ENCODE data around the gene RNF187. TPM values are rescaled to one million over a fixed set of nuclear protein-coding genes. Genes with fewer than 3 reads are reported as not detected.

RNF187 gene
- total and polyA plus RNA-seq, 10 of the 15 experiments (the other 5 are each of a cell fraction or from before 2014, with no cell fraction given), result 2.6 to 116 (median 29.5) TPM

GRCh38 chr1:228507961-228508652 lies 20.9 kb downstream of the RNF187 start:
- H3K79me2 ChIP-seq (ENCODE audit: control insufficient read depth, insufficient read depth, low read length), result no peaks in the 10 kb centered on the region
- RAD21 ChIA-PET (ENCODE audit: unreplicated experiment), result no interaction called here
- SMC1A ChIA-PET (ENCODE audit: uncharacterized antibody, unreplicated experiment), result interaction anchor here (0.5 kb wide), 1 partner anchor 509 kb away, joined by 3 read pairs; no protein-coding TSS in a partner anchor
- DNase-seq (ENCODE audit: low read depth, low spot score), result no peak
- POLR2A ChIA-PET, result no interaction called here
- CTCF ChIA-PET, result no interaction called here
- no TSS peak for BruUV-seq (replicated peaks)
- no peak for ATAC-seq
- in situ Hi-C loops (cut with MboI), result loop anchor here (10.0 kb wide), 1 partner anchor 727 kb away; no protein-coding TSS in a partner anchor
- TF ChIP-seq NKRF (conservative IDR thresholded peaks at IDR 0.05), result no peak
- no peak for TF ChIP-seq CEBPB (IDR thresholded peaks at IDR 0.05; ENCODE audit: borderline replicate concordance in 1 of 2, low read depth in 2 of 2, low read length in 2 of 2)
- TF ChIP-seq YBX1 (IDR thresholded peaks at IDR 0.05), result no peak
- TF ChIP-seq GABPA (IDR thresholded peaks at IDR 0.05; ENCODE audit: low read depth), result no peak
- TF ChIP-seq, protein P1, sequence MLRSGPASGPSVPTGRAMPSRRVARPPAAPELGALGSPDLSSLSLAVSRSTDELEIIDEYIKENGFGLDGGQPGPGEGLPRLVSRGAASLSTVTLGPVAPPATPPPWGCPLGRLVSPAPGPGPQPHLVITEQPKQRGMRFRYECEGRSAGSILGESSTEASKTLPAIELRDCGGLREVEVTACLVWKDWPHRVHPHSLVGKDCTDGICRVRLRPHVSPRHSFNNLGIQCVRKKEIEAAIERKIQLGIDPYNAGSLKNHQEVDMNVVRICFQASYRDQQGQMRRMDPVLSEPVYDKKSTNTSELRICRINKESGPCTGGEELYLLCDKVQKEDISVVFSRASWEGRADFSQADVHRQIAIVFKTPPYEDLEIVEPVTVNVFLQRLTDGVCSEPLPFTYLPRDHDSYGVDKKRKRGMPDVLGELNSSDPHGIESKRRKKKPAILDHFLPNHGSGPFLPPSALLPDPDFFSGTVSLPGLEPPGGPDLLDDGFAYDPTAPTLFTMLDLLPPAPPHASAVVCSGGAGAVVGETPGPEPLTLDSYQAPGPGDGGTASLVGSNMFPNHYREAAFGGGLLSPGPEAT (IDR thresholded peaks at IDR 0.05; ENCODE audit: low read depth), result no peak
- no peak for TF ChIP-seq ELK1 (IDR thresholded peaks at IDR 0.05; ENCODE audit: low read depth, low read length)
- no peak for TF ChIP-seq RCOR1 (conservative IDR thresholded peaks at IDR 0.05; ENCODE audit: low read depth, low read length)
- no peak for TF ChIP-seq SMAD1 (IDR thresholded peaks at IDR 0.05; ENCODE audit: low read depth, partially characterized antibody)
- no peak for TF ChIP-seq SMARCA5 (IDR thresholded peaks at IDR 0.05)
- TF ChIP-seq, protein P2, sequence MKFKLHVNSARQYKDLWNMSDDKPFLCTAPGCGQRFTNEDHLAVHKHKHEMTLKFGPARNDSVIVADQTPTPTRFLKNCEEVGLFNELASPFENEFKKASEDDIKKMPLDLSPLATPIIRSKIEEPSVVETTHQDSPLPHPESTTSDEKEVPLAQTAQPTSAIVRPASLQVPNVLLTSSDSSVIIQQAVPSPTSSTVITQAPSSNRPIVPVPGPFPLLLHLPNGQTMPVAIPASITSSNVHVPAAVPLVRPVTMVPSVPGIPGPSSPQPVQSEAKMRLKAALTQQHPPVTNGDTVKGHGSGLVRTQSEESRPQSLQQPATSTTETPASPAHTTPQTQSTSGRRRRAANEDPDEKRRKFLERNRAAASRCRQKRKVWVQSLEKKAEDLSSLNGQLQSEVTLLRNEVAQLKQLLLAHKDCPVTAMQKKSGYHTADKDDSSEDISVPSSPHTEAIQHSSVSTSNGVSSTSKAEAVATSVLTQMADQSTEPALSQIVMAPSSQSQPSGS (IDR thresholded peaks at IDR 0.05; ENCODE audit: low read length), result no peak
- TF ChIP-seq TBL1XR1 (IDR thresholded peaks at IDR 0.05; ENCODE audit: low read depth, low read length), result no peak
- no peak for TF ChIP-seq TCF3 (IDR thresholded peaks at IDR 0.05; ENCODE audit: borderline replicate concordance, insufficient read depth, low read depth, low read length)
- TF ChIP-seq BCLAF1 (IDR thresholded peaks at IDR 0.05), result no peak
- no peaks in the 10 kb centered on the region; a peak in 2 of 4 replicates for H3K27me3 ChIP-seq (replicated peaks in 1 of 2; ENCODE audit: control insufficient read depth in 2 of 2, insufficient read depth in 2 of 2, low read length in 1 of 2)
- WGBS (ENCODE audit: insufficient coverage, insufficient replicate concordance, low lambda C conversion rate, missing lambda C conversion rate), result 58% methylated on average over 9 of the region's 9 CpGs
- H3K4me1 ChIP-seq (ENCODE audit: control insufficient read depth, insufficient read depth, low read length), result no peaks in the 10 kb centered on the region
- no peak overlapping the region for H3K4me2 ChIP-seq (ENCODE audit: control insufficient read depth, insufficient read depth)
- no peak overlapping the region for H3K9ac ChIP-seq (ENCODE audit: control insufficient read depth, insufficient read depth, low read length)
- no peaks in the 10 kb centered on the region for H3K36me3 ChIP-seq (ENCODE audit: control insufficient read depth in 2 of 2, insufficient read depth in 2 of 2, low read length in 1 of 2)
- no peaks in the 10 kb centered on the region for H4K20me1 ChIP-seq (ENCODE audit: control insufficient read depth, insufficient read depth)
- intact Hi-C loops (cut with micrococcal nuclease; ENCODE audit: unreplicated experiment), result no loop called here
- H3K4me3 ChIP-seq, result no peak overlapping the region
- no peak for FAIRE-seq
- no peak overlapping the region for H3K27ac ChIP-seq (ENCODE audit: control insufficient read depth, insufficient read depth)
- H3K9me3 ChIP-seq (replicated peaks; ENCODE audit: control insufficient read depth, insufficient read depth, low read length), result no peaks in the 10 kb centered on the region; the same call in 2 of the 3 replicates
- H2AFZ ChIP-seq (ENCODE audit: control insufficient read depth, low read depth, low read length), result no peak overlapping the region
